HG03135 (cell line): ENCODE measurements around the gene GLTP.

Experiments used
- ATAC-seq: cut with Tn5 transposase; IDR thresholded peaks from one replicate; pipeline ENCODE4 v1.9.1; 2021; ENCODE audit warnings: mild to moderate bottlenecking, moderate library complexity; ENCODE audit not compliant: unreplicated experiment

The GLTP gene

DNA sequence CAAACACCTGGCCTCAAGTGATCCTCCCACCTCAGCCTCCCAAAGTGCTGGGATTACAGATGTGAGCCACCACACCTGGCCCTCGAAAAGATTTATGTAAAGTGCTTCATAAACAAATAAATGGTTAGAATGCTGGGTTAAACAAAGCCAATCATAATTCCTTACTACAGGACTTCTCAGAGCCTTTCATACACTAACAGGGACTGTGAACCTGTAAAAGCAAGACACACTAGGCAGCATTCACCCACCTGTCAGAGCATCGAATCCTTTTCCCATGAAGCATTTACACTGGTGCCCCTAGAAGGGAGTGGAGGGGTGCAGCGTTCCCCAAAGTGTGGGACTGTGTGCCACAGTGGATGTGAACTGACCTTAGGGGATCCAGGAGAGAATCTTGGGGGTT lies 76.7 kb downstream of the GLTP start:
- no peak for ATAC-seq

DNA sequence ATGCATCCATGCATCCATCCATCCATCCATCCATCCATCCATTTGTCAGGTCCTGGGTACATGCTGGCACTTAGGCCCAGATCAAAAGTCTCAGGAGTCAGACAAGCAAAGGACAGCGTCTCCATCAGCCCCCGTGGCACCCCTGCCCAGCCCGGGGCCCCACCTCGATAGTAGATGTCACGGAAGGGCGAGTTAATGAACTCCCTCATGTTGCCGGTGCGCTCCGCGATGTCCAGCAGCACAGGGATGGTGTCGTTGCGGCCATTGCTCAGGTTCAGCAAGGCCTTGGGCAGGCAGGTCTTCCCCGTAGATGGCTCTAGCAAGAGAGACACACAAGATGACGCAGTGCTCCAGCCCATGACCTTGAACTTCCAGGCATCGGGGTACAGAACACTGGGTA lies 77.5 kb downstream of the GLTP start:
- no peak for ATAC-seq
